ENCODE measurements around the gene FNDC10.

GRCh38 chr1:1596493-1597274 lies 3.3 kb downstream of the FNDC10 start:
- TF ChIP-seq, protein P1, sequence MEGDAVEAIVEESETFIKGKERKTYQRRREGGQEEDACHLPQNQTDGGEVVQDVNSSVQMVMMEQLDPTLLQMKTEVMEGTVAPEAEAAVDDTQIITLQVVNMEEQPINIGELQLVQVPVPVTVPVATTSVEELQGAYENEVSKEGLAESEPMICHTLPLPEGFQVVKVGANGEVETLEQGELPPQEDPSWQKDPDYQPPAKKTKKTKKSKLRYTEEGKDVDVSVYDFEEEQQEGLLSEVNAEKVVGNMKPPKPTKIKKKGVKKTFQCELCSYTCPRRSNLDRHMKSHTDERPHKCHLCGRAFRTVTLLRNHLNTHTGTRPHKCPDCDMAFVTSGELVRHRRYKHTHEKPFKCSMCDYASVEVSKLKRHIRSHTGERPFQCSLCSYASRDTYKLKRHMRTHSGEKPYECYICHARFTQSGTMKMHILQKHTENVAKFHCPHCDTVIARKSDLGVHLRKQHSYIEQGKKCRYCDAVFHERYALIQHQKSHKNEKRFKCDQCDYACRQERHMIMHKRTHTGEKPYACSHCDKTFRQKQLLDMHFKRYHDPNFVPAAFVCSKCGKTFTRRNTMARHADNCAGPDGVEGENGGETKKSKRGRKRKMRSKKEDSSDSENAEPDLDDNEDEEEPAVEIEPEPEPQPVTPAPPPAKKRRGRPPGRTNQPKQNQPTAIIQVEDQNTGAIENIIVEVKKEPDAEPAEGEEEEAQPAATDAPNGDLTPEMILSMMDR (conservative IDR thresholded peaks at IDR 0.05 in 1 of 2, IDR thresholded peaks at IDR 0.05 in 1 of 2; ENCODE audit: extremely low read depth in 1 of 2, insufficient read depth in 1 of 2, low read depth in 1 of 2, low read length in 2 of 2), result no peak
- TF ChIP-seq EZH2 (IDR thresholded peaks at IDR 0.05; ENCODE audit: borderline replicate concordance, low read length), result no peak
